SU-DHL-6 (cell line): ENCODE data around the gene OR2S2.

Experiments
- H2AFZ ChIP-seq: fragments of 200-600 bp; sonication (generic); 2 replicates; pipeline ENCODE4 v1.6.1; 2014; ENCODE audit warnings: low read depth, mild to moderate bottlenecking, moderate library complexity, mixed read lengths, antibody characterized with exemption, low read length; ENCODE audit not compliant: severe bottlenecking
- H3F3A ChIP-seq: fragments of 200-600 bp; shearing (Covaris generic); 2 replicates; pipeline ENCODE4 v1.6.0; 2016; ENCODE audit warnings: antibody characterized with exemption, mild to moderate bottlenecking; ENCODE audit not compliant: insufficient read depth
- H3K27ac ChIP-seq: fragments of 200-600 bp; sonication (generic); 2 replicates; pipeline ENCODE4 v1.5.1; 2016; ENCODE audit warnings: low read depth, mild to moderate bottlenecking, low read length, moderate library complexity, mixed read lengths
- H3K27me3 ChIP-seq: fragments of 200-600 bp; sonication (generic), shearing (Covaris generic); 2 replicates; pipeline ENCODE4 v1.6.0; 2014; ENCODE audit warnings: mild to moderate bottlenecking, low read length
- H3K36me3 ChIP-seq: fragments of 200-600 bp; sonication (generic); 2 replicates; pipeline ENCODE4 v1.6.1; 2014; ENCODE audit warnings: mild to moderate bottlenecking, low read length, mixed read lengths
- H3K4me2 ChIP-seq: fragments of 300-600, 200-600 bp; shearing (Covaris generic), sonication (generic); 2 replicates; pipeline ENCODE4 v1.6.0; 2014; ENCODE audit warnings: low read length, low read depth, mild to moderate bottlenecking; ENCODE audit not compliant: poor library complexity, severe bottlenecking
- H3K4me3 ChIP-seq: fragments of 200-600 bp; sonication (generic); 2 replicates; pipeline ENCODE4 v1.5.1; 2014; ENCODE audit warnings: antibody characterized with exemption, low read length, mild to moderate bottlenecking, mixed read lengths; ENCODE audit not compliant: insufficient read depth, poor library complexity, severe bottlenecking
- H3K79me2 ChIP-seq: fragments of 200-600 bp; sonication (generic); 2 replicates; pipeline ENCODE4 v1.6.1; 2014; ENCODE audit warnings: mild to moderate bottlenecking, low read length, moderate library complexity; ENCODE audit not compliant: insufficient read depth
- H3K9ac ChIP-seq: fragments of 200-600 bp; sonication (generic); 2 replicates; pipeline ENCODE4 v1.7.0; 2014; ENCODE audit warnings: mild to moderate bottlenecking, low read length
- H3K9me2 ChIP-seq: fragments of 200-600 bp; sonication (generic); replicated peaks from 2 replicates; pipeline ENCODE4 v1.6.1; 2014; ENCODE audit warnings: low read length; ENCODE audit not compliant: insufficient read depth
- H3K9me3 ChIP-seq: fragments of 200-600 bp; sonication (generic); 2 replicates; pipeline ENCODE4 v1.6.1; 2014; ENCODE audit warnings: low read length, mixed read lengths; ENCODE audit not compliant: insufficient read depth
- H4K20me1 ChIP-seq: fragments of 200-600 bp; sonication (generic); 2 replicates; pipeline ENCODE4 v1.6.1; 2014; ENCODE audit warnings: low read depth, mild to moderate bottlenecking, antibody characterized with exemption, low read length, moderate library complexity, mixed read lengths
- EZH2phosphoT487 ChIP-seq: fragments of 200-600 bp; sonication (generic), shearing (Covaris generic); conservative IDR thresholded peaks from 2 replicates; pipeline ENCODE4 v1.6.1; 2018; ENCODE audit warnings: mild to moderate bottlenecking, antibody characterized with exemption, low read length, moderate library complexity, mixed read lengths
- TF ChIP-seq, protein P1 (sequence below): fragments of 200-600 bp; sonication (generic); IDR thresholded peaks from one replicate; pipeline ENCODE4 v1.5.1; 2017; ENCODE audit warnings: antibody characterized with exemption, mild to moderate bottlenecking, low read length, moderate library complexity; ENCODE audit not compliant: insufficient read depth, poor library complexity, severe bottlenecking

Gene OR2S2, protein sequence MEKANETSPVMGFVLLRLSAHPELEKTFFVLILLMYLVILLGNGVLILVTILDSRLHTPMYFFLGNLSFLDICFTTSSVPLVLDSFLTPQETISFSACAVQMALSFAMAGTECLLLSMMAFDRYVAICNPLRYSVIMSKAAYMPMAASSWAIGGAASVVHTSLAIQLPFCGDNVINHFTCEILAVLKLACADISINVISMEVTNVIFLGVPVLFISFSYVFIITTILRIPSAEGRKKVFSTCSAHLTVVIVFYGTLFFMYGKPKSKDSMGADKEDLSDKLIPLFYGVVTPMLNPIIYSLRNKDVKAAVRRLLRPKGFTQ

DNA sequence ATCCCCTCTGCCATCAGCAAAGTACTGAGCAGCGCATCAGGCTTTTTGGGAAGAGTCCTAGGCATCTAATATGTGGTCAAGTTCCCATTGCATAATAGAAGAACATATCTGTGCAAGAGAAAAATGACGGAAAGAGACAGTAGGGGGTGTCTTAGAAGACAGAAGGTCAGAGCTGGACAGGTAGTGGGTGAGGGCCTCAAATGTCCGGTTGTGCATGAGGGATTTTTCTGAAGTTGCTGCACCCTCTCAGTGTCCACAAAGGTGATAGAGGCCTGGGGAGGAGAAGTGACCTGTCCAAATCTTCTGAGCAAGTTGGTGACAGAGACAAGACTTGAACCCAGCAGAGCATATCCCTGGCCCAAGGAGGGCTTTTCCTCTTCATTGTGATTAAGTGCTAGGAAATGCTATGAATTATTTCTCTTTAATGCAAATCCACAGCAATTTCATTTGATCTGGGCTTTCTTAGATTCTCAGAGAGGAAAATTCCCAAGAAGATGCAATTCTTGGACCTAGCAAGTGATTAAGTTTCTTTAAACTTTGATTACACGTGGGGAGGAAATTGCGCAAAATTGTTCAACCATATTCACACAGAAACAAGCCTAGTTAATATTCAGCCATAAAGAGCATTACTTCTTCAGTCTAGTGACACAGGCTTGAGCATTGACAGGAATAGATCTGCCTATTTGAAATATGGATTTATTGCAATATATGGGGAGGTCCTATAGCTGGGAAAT, at the start of gene OR2S2:
OR2S2 (minus strand) TSS at position 51 of the 734 bp plus-strand sequence. CDS start 56 bp downstream, outside the sequence.
- H3K4me3 ChIP-seq = no peak within 1 kb of the TSS
- no peaks in the 10 kb centered on the region for H3K9me2 ChIP-seq
- no peaks in the 10 kb centered on the region for H3K79me2 ChIP-seq
- H3K36me3 ChIP-seq = no peaks in the 10 kb centered on the region
- no peak within 1 kb of the TSS for H3K4me2 ChIP-seq
- no peaks in the 10 kb centered on the region for H3K27me3 ChIP-seq
- no peak within 1 kb of the TSS for H3K9ac ChIP-seq
- H3F3A ChIP-seq = no peaks in the 10 kb centered on the region
- H3K9me3 ChIP-seq = no peaks in the 10 kb centered on the region
- no peak within 1 kb of the TSS for H3K27ac ChIP-seq
- H4K20me1 ChIP-seq = no peaks in the 10 kb centered on the region
- no peak for TF ChIP-seq EZH2phosphoT487
- TF ChIP-seq, protein P1, sequence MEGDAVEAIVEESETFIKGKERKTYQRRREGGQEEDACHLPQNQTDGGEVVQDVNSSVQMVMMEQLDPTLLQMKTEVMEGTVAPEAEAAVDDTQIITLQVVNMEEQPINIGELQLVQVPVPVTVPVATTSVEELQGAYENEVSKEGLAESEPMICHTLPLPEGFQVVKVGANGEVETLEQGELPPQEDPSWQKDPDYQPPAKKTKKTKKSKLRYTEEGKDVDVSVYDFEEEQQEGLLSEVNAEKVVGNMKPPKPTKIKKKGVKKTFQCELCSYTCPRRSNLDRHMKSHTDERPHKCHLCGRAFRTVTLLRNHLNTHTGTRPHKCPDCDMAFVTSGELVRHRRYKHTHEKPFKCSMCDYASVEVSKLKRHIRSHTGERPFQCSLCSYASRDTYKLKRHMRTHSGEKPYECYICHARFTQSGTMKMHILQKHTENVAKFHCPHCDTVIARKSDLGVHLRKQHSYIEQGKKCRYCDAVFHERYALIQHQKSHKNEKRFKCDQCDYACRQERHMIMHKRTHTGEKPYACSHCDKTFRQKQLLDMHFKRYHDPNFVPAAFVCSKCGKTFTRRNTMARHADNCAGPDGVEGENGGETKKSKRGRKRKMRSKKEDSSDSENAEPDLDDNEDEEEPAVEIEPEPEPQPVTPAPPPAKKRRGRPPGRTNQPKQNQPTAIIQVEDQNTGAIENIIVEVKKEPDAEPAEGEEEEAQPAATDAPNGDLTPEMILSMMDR = no peak
- no peak within 1 kb of the TSS for H2AFZ ChIP-seq

DNA sequence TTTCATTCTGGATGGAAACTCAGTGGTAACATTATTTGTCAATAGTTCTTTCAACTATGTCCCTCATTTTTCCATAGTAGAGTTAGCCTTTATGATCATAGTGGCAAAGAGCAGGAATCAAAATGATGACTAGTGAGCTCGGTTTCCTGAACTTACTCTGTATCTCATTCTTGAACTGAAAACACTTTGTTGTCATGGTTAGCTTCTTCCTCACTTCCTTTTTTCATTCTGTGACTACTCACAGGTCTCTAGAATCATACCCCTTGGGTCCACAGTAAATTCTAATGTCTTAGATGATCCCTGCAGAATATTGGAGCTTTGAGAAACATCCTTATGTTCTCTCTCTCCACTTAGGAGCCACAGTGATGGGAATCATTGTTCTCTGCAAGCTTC, 49.4 kb upstream of the OR2S2 start:
- H3K27ac ChIP-seq = no peak overlapping the region
- H3K9ac ChIP-seq = no peak overlapping the region
- TF ChIP-seq EZH2phosphoT487 = no peak
- TF ChIP-seq, protein P1 = no peak
- H3K79me2 ChIP-seq = no peaks in the 10 kb centered on the region
- no peak overlapping the region for H3K4me3 ChIP-seq
- 0 out of 2 replicates have a peak, but pooled peaks cover 3% of the 10 kb centered on the region for H3K27me3 ChIP-seq
- no peaks in the 10 kb centered on the region for H3K9me3 ChIP-seq
- H3F3A ChIP-seq = no peaks in the 10 kb centered on the region
- no peaks in the 10 kb centered on the region for H4K20me1 ChIP-seq
- no peaks in the 10 kb centered on the region for H3K36me3 ChIP-seq
- no peaks in the 10 kb centered on the region for H3K9me2 ChIP-seq
- H3K4me2 ChIP-seq = no peak overlapping the region
- H2AFZ ChIP-seq = no peak overlapping the region

DNA sequence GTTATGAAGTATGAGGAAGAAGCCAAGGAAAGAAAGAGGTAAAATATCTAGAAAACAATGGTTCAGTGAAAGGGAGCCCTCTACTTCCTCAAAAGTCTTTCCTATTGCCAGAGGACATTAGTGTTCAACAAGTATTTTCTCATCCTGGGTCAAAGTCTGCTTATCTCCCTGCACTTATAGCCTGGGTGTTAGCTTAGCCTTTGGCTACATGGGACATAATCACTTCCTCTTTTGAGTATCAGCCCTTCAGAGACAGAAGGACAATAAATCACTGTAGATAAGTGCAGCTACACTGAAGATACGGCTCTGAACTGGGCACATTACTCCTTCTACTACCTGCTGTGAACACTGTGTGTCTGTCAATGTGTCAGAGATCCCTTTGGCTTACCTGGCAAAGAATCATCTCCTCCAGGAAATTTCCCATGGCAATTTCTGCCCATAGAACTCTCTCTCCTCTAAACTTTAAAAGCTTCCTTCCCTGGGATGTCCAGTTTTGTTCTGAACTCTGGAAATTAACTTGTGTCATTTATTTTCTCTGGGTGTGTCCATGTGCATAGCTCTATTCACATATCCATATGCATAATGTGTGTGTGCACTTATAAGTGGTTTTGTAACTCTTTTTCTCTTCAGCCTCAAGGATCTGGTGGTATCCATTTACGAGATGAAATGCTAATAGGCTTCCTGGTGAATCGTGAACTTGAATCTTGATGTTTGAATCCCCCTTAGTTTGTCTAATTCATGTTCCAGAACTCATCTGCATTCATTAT, 48.8 kb upstream of the OR2S2 start:
- H3K79me2 ChIP-seq = no peaks in the 10 kb centered on the region
- no peaks in the 10 kb centered on the region for H3F3A ChIP-seq
- H3K4me3 ChIP-seq = no peak overlapping the region
- H4K20me1 ChIP-seq = no peaks in the 10 kb centered on the region
- no peak overlapping the region for H3K9ac ChIP-seq
- no peaks in the 10 kb centered on the region for H3K9me3 ChIP-seq
- H2AFZ ChIP-seq = no peak overlapping the region
- H3K4me2 ChIP-seq = no peak overlapping the region
- TF ChIP-seq, protein P1 = no peak
- TF ChIP-seq EZH2phosphoT487 = no peak
- H3K36me3 ChIP-seq = no peaks in the 10 kb centered on the region
- H3K27ac ChIP-seq = no peak overlapping the region
- H3K9me2 ChIP-seq = no peaks in the 10 kb centered on the region
- H3K27me3 ChIP-seq = 0 out of 2 replicates have a peak, but pooled peaks cover 3% of the 10 kb centered on the region
